Esophagus squamous epithelium (tissue), 4 donors: ENCODE measurements around the gene PHOX2A.

Experiments used
- POLR2A ChIP-seq, 4 donors: fragments of 450-650 bp; IDR thresholded peaks; one replicate each; pipeline ENCODE4 v1.6.1; 2017; ENCODE audit warnings: antibody characterized with exemption in 4 of 4, mild to moderate bottlenecking in 4 of 4, moderate library complexity in 3 of 4
- TF ChIP-seq, protein P1 (sequence below), 6 experiments: fragments of 450-650 bp in 4 of 6; fragments of 200-600 bp in 2 of 6; sonication (generic) in 2 of 6; IDR thresholded peaks; one replicate each; pipeline ENCODE4 v1.5.1; 2016 to 2019; ENCODE audit warnings: antibody characterized with exemption in 6 of 6, mild to moderate bottlenecking in 4 of 6, moderate library complexity in 4 of 6

DNA sequence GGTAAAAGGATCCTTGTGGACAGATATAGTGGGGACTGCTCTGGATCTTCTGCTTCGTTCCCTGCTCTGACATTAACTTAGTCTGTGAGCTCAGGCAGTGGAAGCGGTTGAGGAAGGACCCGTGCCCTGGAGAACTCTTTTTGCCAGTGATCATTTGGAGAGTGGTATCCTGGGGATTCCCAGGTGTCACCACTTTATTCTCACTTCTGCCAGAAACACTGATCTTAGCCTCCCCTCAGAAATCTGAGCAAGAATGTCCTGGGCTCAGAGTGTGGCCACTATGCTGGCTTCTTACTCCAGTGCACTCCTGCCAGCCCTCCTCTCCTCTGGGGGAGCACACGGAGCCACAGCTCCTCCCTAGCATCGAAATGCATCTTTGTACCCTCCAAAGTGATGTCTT is 7.6 kb upstream of the PHOX2A start:
- TF ChIP-seq, protein P1, sequence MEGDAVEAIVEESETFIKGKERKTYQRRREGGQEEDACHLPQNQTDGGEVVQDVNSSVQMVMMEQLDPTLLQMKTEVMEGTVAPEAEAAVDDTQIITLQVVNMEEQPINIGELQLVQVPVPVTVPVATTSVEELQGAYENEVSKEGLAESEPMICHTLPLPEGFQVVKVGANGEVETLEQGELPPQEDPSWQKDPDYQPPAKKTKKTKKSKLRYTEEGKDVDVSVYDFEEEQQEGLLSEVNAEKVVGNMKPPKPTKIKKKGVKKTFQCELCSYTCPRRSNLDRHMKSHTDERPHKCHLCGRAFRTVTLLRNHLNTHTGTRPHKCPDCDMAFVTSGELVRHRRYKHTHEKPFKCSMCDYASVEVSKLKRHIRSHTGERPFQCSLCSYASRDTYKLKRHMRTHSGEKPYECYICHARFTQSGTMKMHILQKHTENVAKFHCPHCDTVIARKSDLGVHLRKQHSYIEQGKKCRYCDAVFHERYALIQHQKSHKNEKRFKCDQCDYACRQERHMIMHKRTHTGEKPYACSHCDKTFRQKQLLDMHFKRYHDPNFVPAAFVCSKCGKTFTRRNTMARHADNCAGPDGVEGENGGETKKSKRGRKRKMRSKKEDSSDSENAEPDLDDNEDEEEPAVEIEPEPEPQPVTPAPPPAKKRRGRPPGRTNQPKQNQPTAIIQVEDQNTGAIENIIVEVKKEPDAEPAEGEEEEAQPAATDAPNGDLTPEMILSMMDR (IDR thresholded peaks at IDR 0.05) = no peak
- no peak for TF ChIP-seq POLR2A (IDR thresholded peaks at IDR 0.05)
